Ectodermal cell (in vitro differentiated cells): ENCODE measurements around the gene ITFG1.
"Not testable (repeated sequence)": the region's sequence is repeated elsewhere in the genome, so short reads cannot be mapped to it uniquely, and the experiment has no call there.

Experiments
- H3K27ac ChIP-seq: 2 replicates; pipeline ENCODE4 v1.7.0; 2013; ENCODE audit warnings: mild to moderate bottlenecking, low read depth, low read length; ENCODE audit not compliant: insufficient read depth, poor library complexity, severe bottlenecking
- H3K27me3 ChIP-seq: 2 replicates; pipeline ENCODE4 v1.7.0; 2013; ENCODE audit warnings: mild to moderate bottlenecking, low read length; ENCODE audit not compliant: insufficient read depth, control insufficient read depth, poor library complexity, severe bottlenecking
- H3K36me3 ChIP-seq: one replicate; pipeline ENCODE4 v1.7.0; 2013; ENCODE audit warnings: low read length; ENCODE audit not compliant: control insufficient read depth, insufficient read depth
- H3K4me1 ChIP-seq: one replicate; pipeline ENCODE4 v1.7.0; 2013; ENCODE audit warnings: low read length; ENCODE audit not compliant: control insufficient read depth, insufficient read depth
- H3K4me3 ChIP-seq: 2 replicates; pipeline ENCODE4 v1.7.0; 2013; ENCODE audit warnings: low read depth, low read length, control low read depth; ENCODE audit not compliant: insufficient read depth
- H3K9me3 ChIP-seq: 2 replicates; pipeline ENCODE4 v1.7.0; 2013; ENCODE audit warnings: mild to moderate bottlenecking, low read length, moderate library complexity; ENCODE audit not compliant: control insufficient read depth
- WGBS, 2 experiments: methylation state at CpG; one replicate each; pipeline ENCODE4 v1.1.7; 2013; ENCODE audit warnings: missing lambda C conversion rate in 2 of 2; 5-methylcytosine and 5-hydroxymethylcytosine counted together

Gene ITFG1

GRCh38 chr16:47460359-47460710, 528 bp downstream of the ITFG1 start:
- Histone ChIP-seq H3K36me3 (no peaks in the 10 kb centered on the region), H3K27ac (peak overlapping the region; percentile 99), H3K9me3 (no peaks in the 10 kb centered on the region), H3K4me1 (no peaks in the 10 kb centered on the region), H3K27me3 (no peaks in the 10 kb centered on the region), H3K4me3 (peak overlapping the region; percentile 84)
- 11 to 12% methylated on average over 4 of the region's 4 CpGs for WGBS, 2 experiments

GRCh38 chr16:47459603-47460002, 1.3 kb downstream of the ITFG1 start:
- Histone ChIP-seq H3K27me3 (no peaks in the 10 kb centered on the region), H3K36me3 (no peaks in the 10 kb centered on the region), H3K27ac (no peak overlapping the region), H3K9me3 (no peaks in the 10 kb centered on the region), H3K4me3 (peak overlapping the region; percentile 84), H3K4me1 (no peaks in the 10 kb centered on the region)
- WGBS, 2 experiments, result 91 to 95% methylated on average over 1 of the region's 1 CpG

GRCh38 chr16:47458331-47458730, 2.5 kb downstream of the ITFG1 start:
- WGBS, 2 experiments, result 89 to 98% methylated on average over 2 of the region's 2 CpGs
- Histone ChIP-seq H3K36me3 (no peaks in the 10 kb centered on the region), H3K4me3 (no peak overlapping the region), H3K27ac (no peak overlapping the region), H3K4me1 (no peaks in the 10 kb centered on the region), H3K9me3 (no peaks in the 10 kb centered on the region), H3K27me3 (no peaks in the 10 kb centered on the region)

GRCh38 chr16:47449788-47450187, 11.1 kb downstream of the ITFG1 start:
- no peaks in the 10 kb centered on the region for H3K36me3 ChIP-seq
- no peak overlapping the region for H3K4me3 ChIP-seq
- no peaks in the 10 kb centered on the region for H3K27me3 ChIP-seq
- WGBS, 2 experiments, result 94 to 95% methylated on average over 2 of the region's 3 CpGs
- no peaks in the 10 kb centered on the region for H3K4me1 ChIP-seq
- no peak overlapping the region for H3K27ac ChIP-seq
- H3K9me3 ChIP-seq, result no peaks in the 10 kb centered on the region

- no peaks in the 10 kb centered on the region for H3K36me3 ChIP-seq
- no peaks in the 10 kb centered on the region for H3K9me3 ChIP-seq
- H3K27ac ChIP-seq, result no peak overlapping the region
- H3K4me3 ChIP-seq, result no peak overlapping the region
- 87% methylated on average over 2 of the region's 3 CpGs; no CpG with 5 or more reads in 1 of the 2 experiments for WGBS, 2 experiments
- no peaks in the 10 kb centered on the region for H3K4me1 ChIP-seq
- no peaks in the 10 kb centered on the region for H3K27me3 ChIP-seq
Measured at GRCh38 chr16:47448830-47449575, 11.9 kb downstream of the ITFG1 start.

- WGBS, 2 experiments, result 94 to 96% methylated on average over 3 of the region's 3 CpGs
Measured at GRCh38 chr16:47446431-47446830, 14.4 kb downstream of the ITFG1 start.

GRCh38 chr16:47442884-47443283, 18.0 kb downstream of the ITFG1 start:
- not testable (repeated sequence) for H3K27me3 ChIP-seq, H3K27ac ChIP-seq, H3K4me3 ChIP-seq, H3K9me3 ChIP-seq, H3K4me1 ChIP-seq, H3K36me3 ChIP-seq

More at GRCh38 chr16:47446431-47446830, 14.4 kb downstream of the ITFG1 start:
- no peak overlapping the region for H3K4me3 ChIP-seq
- no peaks in the 10 kb centered on the region for H3K36me3 ChIP-seq
- H3K9me3 ChIP-seq, result no peaks in the 10 kb centered on the region
- H3K27ac ChIP-seq, result no peak overlapping the region
- no peaks in the 10 kb centered on the region for H3K27me3 ChIP-seq
- H3K4me1 ChIP-seq, result no peaks in the 10 kb centered on the region

GRCh38 chr16:47440066-47440465, 20.8 kb downstream of the ITFG1 start:
- 90 to 98% methylated on average over 3 of the region's 3 CpGs for WGBS, 2 experiments
- not testable (repeated sequence) for H3K36me3 ChIP-seq, H3K4me1 ChIP-seq, H3K9me3 ChIP-seq, H3K4me3 ChIP-seq, H3K27ac ChIP-seq, H3K27me3 ChIP-seq

GRCh38 chr16:47434274-47434673, 26.6 kb downstream of the ITFG1 start:
- WGBS, 2 experiments, result 85 to 92% methylated on average over 2 of the region's 2 CpGs
- not testable (repeated sequence) for H3K4me3 ChIP-seq, H3K36me3 ChIP-seq

GRCh38 chr16:47431960-47432359, 28.9 kb downstream of the ITFG1 start:
- Histone ChIP-seq H3K36me3 (no peaks in the 10 kb centered on the region), H3K27me3 (no peaks in the 10 kb centered on the region), H3K9me3 (no peaks in the 10 kb centered on the region), H3K27ac (no peak overlapping the region), H3K4me3 (no peak overlapping the region), H3K4me1 (no peaks in the 10 kb centered on the region)
- WGBS, 2 experiments, result 93 to 97% methylated on average over 3 of the region's 3 CpGs

More at GRCh38 chr16:47434274-47434673, 26.6 kb downstream of the ITFG1 start:
- not testable (repeated sequence) for H3K27ac ChIP-seq, H3K4me1 ChIP-seq, H3K9me3 ChIP-seq, H3K27me3 ChIP-seq

GRCh38 chr16:47426806-47427205, 34.1 kb downstream of the ITFG1 start:
- Histone ChIP-seq H3K36me3 (no peaks in the 10 kb centered on the region), H3K27ac (no peak overlapping the region), H3K27me3 (no peaks in the 10 kb centered on the region), H3K4me1 (peaks cover 6% of the 10 kb centered on the region), H3K9me3 (no peaks in the 10 kb centered on the region), H3K4me3 (no peak overlapping the region)
- WGBS, 2 experiments, result 82 to 93% methylated on average over 1 of the region's 1 CpG
